Activated CD4-positive, alpha-beta T cell treated with anti-CD3 and anti-CD28 coated beads, Interleukin-2, amount 50 U/mL, for 48 hours (primary cell): ENCODE measurements around the gene LMO2.
"Not testable (repeated sequence)": the region's sequence is repeated elsewhere in the genome, so short reads cannot be mapped to it uniquely, and the experiment has no call there.

Experiments used
- DNase-seq, 2 experiments: peaks; one replicate each; pipeline ENCODE4 v3.0.0-alpha.2; 2020

LMO2 gene

DNA sequence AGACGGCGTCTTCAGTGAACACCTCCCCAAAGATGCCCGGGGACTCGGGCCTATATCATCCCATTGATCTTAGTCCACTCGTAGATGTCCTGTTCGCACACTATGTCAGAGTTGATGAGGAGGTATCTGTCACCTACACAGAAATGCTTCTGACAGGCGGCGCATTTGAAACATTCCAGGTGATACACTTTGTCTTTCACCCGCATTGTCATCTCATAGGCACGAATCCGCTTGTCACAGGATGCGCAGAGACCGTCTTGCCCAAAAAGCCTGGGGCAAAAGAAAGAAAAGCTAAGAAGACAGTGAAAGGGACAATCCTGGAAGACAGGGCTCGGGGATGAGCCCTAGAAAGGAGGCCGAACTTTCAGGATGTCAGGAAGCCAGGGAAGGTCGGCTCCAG, 32.6 kb downstream of the LMO2 start:
- DNase-seq: no peak

DNA sequence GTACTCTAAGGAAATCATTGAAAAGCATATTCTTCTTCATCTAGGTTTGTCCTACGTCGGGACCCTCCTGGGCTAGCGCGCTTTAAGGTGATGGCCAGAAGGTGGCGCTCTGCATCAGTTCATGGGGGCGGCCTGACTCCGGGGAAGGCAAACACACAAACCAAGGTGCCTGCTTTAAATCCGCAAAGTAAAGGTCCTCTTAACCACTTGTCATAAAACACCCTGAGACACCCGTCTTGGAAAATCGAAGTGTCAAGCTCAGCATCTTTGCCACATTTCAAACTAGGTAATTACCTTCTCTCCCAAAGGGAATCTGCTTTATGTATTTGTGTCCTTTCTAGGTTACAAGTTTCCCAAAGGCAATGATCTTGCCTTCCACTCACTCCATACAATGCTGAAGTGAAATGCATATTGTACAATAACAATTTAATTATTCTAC, 33.9 kb downstream of the LMO2 start:
- peak; percentile 78 to 84 for DNase-seq

DNA sequence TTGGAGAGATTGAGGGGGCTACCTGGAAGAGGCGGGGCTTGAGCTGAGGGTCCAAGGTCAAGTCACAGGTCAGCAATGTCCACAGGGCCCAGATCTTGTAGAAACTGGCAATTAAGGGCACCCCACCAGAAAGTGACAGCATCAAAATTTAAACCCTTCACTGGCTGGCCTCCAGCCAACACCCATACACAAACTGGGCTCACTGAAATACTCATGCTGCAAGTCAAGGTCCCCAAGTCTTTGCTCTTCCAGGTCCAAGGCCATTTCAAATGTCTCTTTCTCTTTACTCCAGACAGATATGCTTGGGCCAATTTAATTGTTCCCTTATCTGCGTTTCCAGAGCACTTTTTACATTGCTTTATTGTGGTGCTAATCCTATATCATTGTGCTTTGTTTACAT, 36.4 kb downstream of the LMO2 start:
- DNase-seq: no peak

DNA sequence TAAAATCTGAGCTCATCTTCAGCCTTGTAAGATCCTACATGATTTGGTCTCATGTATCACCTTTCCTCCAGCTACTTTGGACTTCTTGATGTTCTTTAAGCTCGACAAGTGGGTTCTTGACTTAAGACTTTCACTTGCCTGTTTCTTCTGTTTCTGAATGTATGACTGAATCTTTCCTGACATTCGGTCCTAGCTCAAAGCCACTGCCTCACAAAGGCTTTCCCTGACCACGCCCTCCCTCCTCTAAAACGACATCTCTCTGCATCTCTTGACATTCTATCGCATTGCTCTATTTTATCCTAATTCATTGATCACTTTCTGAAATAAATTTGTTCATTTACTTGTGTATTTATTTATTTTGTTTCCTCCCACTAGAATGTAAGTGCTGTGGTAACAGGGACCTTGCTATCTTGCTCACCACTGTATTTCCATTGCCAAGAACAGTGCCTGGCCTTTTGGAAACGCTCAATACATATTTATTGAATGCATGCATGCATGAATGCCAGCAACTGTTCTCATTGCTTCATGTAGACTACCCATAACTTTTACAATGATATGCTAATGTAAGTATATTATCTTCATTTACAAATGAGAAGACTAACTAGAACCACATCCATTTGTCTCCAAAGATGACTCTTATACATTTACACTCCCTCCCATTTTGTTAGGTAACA, 43.0 kb downstream of the LMO2 start:
- DNase-seq: no peak

DNA sequence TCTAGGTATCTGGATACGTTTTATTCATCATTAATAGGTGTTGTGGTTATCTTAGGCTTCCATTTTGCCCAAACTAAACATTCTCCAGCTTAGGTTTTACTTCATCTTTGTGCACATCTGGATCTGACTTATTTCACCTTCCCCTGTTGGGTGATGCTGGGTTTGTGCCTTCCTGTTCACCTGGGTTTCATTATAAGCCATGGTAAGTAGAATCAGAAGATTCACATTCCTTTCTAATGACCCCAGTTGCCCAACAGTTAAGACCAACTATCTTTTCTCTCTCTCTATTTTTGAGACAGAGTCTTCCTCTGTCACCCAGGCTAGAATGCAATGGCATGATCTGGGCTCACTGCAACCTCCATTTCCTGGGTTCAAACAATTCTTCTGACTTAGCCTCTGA, 44.6 kb downstream of the LMO2 start:
- no peak for DNase-seq

DNA sequence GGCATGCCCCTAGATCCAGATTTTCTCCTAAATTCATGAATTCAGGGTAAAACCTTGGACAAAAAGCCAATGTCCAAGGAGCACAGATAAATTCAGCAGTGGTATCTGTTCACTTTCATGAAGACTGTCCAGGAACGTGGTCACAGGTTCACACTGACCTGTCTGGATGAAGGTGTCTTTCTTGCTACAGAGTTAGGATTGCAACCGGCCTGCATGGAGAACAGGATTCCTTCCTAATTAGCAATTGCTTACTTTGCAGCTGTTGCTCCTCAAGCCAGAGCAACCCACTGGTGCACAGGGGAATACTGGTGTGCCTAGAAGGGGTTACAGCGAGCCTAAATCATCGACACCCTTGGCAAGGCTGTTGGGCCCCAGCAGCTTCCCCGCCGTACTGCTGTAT, 47.6 kb downstream of the LMO2 start:
- DNase-seq: no peak

DNA sequence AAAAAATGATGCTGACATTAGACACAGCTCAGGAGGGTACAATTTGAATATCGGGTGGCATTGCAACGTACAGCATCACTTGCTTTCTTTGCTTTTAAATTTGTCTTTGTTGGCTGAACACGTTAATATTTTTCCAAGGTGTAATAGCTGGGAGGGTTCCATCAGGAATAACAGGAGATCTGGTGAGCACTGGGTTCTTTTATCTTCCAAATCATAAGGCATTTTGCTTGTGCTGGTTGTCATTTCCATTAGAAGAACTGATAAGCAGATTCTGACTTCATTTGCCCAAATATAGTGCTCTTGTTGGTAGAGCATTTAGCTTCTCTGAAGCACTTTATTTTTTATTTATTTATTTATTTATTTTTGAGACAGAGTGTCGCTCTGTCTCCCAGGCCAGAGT, 48.9 kb downstream of the LMO2 start:
- no peak for DNase-seq

DNA sequence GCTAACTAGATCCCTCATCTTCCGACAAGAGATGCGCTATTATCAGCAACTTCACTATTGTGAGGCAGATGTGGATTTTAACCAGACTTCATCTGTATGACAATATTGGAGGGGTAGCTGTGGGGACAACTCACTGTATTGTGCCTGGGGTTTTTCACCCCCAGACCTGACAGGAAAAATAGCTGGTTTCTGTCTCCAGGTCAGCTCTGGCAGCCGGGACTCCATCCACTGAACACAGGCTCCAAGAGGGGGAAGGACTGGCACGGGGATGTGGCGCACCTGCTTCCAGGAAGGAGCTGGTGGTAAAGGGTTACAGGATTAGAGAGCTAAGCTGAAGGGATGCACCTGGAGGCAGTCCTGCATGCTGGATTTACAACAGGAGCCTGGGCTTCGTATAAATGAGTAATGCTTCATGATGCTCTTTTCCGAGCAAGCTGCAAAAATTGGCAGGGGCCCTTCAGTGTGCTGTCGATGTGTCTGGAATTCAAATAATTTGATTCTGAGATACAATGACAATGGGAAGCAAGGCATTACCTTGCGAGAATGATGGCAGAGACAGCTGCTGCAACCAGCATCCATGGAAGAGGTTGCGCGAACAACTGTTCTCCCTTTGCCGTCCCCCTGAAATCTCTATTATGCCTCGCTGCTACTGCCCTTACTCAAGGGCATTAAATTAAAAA, 49.5 kb downstream of the LMO2 start:
- DNase-seq: no peak

DNA sequence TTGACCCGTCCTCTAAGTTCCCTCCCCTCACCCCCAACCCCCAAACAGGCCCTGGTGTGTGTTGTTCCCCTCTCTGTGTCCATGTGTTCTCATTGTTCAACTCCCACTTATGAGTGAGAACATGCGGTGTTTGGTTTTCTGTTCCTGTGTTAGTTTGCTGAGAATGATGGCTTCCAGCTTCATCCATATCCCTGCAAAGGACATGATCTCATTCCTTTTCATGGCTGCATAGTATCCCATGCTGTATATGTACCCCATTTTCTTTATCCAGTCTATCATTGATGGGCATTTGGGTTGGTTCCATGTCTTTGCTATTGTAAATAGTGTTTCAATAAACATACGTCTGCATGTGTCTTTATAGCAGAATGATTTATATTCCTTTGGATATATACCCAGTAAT, 53.6 kb downstream of the LMO2 start:
- not testable (repeated sequence) for DNase-seq

DNA sequence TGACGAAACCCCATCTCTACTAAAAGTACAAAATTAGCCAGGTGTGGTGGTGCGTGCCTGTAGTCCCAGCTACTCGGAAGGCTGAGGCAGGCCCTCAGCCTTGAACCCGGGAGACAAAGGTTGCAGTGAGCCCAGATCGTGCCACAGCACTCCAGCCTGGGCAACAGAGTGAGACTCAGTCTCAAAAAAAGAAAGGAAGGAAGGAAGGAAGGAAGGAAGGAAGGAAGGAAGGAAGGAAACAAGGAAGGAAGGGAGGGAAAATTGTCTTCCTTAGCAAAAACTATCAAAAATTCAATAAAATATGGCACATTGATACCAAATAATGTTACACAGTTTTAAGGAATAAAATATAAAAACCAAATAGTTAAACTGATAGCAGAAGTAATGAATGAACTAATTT, 54.5 kb downstream of the LMO2 start:
- not testable (repeated sequence) for DNase-seq

DNA sequence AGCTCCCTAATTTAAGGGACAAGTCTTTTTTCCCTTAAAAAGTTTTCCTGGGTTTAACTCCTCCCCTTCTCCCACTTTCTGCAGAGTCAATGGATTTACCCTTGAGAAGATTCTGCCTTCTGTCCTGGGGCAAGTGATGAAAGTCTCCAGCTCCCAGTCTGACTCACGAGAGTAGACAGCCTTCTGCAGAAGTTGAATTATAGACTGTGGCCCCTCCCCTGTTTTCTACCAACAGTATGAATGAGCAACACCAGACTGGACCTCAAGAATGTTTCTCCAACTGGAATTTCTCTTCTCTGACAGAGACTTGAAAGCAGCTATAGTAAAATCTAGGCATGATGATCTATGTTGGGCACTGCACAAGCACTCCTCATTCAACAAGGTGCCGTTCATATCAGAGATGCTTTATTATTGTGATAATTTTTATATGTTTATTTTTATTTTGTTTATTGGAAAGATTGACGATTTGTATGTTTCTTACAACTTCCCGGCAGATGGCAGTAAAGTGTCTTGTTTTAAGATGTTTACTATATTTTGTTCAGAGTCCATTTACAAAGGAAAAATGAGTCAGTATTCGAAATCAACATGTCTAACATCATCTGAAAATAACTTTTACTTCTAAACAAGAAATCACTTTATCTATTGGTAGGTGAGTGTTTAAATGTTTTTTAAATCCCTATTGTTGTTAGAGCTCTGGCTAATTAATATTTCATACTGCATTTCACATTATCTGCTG, 56.6 kb downstream of the LMO2 start:
- no peak for DNase-seq

DNA sequence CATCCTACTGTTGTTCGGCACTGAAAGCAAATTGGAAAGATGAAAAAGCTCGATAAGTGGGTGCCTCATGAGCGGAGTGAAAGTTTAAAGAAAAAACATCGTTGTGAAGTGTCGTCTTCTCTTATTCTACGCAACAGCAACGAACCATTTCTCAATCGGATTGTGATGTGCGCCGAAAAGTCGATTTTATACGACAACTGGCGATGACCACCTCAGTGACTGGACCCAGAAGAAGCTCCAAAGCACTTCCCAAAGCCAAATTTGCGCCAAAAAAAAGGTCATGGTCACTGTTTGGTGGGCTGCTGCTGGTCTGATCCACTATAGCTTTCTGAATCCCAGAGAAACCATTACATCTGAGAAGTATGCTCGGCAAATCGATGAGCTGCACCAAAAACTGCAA, 59.2 kb downstream of the LMO2 start:
- DNase-seq: no peak

DNA sequence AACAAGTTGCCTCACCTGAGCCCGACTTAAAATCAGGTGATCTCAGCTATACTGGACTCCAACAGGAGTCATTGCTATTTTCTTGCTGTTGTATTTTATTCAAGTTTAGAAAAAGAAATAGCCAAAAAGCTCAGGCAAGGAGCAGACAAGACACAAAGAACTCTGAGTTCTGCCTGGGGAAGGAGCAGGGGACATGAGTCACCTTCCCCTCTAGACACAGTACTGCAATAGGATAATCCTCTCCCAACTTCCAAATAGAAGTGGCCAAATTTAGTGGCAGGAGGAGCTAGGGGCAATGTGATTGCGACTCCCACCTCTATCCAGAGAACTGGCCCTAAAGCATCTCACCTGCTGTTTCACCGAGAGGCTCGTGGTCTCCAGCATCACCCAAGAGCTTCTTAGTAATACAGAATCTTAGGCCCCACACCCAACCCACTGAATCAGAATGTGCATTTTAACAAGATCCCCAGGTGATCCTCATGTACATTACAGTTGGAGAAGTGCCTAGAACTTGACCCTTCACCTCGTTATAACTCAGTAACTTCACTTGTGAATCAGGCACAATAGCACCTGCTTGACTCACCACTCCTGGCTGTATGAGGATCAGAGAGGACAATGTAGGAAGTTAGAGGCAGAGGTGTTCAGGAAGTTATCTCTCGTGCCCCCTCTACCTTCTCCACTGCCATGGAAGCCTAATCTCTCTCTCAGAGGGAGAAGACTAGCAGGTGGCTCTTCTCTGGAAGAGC, 60.8 kb downstream of the LMO2 start:
- no peak for DNase-seq

DNA sequence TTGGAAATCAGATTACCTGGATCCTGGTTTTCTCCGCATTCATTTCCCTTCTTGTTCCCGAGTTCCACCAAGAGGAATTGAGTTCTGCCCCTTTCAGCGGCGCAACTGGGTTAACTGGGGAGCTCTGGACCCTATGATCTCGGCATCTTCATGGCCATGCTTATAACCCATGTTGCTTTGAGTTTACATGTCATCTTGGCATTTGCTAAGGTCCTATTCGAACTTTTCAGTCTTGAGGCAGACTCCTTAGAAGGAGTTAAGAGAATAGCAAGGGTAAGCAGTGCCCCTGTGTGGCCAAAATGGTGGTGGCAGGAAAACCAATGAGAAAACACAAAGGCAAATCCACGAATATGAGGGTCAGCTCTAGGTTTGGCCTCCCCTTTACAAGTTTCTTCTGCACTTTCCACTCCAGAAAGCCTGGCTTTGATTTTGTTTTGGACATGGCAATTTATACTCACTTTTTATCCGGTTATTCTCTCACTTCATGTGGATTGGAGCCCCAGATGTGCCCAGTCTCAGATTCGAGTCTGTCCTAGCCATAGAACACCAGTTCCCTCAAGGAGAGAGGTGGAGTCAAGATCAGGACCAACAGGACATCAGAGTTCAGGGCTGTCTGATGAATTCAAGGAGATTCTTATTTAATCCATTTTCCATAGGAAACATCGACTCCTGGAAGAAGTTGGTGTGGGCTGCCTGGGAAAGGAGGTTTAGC, 62.3 kb downstream of the LMO2 start:
- peak; percentile 64 to 72 for DNase-seq

DNA sequence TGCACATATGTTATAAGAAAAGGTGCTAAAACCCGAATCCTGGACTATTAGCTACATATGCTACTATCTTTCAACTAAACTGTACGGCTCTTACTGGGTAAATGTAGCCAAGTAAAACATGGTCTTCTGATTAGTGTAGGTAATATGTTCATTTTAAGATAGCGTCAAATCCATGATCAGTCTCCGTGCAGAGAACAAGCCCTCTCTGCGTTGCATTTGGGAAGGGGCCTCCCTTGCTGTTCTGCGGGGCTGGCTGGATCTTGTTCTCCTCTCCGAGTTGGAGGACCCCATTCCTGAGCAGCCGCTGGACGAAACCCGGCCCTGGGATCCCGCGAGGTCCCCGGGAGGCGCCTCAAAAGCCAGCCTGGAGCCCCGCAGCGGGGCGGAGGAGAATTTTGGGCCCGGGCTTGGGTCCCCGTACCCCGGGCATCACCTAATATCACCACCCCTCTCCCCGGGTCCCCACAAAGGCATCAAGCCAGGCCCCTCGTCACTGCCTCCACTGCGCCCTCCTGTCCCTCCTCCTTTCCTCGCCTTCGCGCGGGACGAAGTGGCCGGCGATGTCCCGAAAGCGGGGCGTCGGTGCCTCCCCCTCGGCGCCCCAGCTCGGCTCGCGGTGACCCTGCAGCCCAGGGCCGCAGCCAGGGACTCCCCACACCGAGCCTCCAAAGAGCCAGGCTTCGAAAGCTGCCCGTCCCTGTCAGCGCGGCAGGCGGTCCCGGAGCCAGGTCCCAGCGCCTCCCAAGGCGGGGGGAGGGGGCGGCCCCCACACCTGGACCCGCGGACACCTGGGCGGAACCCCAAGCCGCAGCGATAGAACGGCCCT, 63.1 kb downstream of the LMO2 start:
- DNase-seq: no peak

DNA sequence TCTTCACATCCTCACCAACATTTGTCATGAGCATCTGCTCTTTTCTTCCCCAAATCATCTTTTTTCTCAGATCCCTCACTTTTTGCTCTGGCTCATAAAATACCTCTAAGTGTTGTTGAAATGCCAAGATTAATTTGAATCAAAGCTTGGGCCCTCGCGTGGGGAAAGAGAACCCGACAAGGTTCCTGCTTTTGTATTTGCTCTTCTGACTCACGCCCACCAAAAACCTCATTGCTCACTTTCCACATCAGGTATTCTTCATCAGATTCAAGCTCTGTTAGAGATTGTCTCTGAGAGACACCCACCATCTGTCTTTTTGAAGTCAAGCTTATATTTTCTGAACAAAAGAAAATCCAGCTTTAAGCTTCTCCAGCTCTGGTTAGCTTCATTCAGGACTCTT, 64.7 kb downstream of the LMO2 start:
- no peak for DNase-seq

DNA sequence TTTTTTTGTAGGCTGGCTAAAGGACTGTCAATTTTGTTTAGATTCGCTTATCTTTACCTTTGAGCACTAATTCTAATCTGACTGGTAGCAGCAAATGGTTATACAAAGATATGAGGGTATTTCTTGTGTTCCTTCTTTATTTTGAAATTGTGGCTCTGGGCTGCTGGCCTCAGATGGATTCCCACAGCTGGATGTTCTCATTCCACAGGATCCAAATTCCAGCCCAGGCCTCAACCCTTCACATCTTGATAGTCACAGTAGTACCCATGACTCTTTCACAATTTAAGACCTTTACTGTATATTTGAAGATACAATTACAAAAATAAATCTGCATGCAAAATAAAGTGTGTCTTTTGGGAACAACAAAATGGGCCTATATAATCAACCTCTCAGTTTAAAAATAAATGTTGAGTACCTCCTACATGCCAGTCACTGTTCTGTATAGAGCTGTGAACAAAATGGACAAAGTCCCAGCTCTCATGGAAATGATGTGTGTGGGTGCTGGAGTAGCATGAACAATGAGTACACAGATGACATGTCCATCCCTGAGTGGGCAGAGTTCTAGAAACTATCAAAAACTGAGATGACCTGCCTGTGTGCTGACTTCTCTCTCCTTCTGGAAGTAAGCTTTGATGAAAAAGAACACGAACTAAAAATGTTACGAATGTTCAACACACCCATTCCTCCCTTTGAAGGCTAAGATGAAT, 65.9 kb downstream of the LMO2 start:
- no peak for DNase-seq

DNA sequence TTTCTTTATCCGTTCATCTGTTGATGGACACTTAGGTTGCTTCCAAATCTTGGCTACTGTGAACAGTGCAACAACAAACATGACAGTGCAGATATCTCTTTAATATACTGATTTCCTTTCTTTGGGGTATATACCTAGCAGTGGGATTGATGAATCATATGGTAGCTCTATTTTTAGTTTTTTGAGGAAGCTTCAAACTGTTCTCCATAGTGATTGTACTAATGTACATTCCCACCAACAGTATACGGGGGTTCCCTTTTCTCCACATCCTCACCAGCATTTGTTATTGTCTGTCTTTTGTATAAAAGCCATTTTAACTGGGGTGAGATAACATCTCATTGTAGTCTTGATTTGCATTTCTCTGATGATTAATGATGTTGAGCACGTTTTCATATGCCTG, 68.9 kb downstream of the LMO2 start:
- not testable (repeated sequence) for DNase-seq

DNA sequence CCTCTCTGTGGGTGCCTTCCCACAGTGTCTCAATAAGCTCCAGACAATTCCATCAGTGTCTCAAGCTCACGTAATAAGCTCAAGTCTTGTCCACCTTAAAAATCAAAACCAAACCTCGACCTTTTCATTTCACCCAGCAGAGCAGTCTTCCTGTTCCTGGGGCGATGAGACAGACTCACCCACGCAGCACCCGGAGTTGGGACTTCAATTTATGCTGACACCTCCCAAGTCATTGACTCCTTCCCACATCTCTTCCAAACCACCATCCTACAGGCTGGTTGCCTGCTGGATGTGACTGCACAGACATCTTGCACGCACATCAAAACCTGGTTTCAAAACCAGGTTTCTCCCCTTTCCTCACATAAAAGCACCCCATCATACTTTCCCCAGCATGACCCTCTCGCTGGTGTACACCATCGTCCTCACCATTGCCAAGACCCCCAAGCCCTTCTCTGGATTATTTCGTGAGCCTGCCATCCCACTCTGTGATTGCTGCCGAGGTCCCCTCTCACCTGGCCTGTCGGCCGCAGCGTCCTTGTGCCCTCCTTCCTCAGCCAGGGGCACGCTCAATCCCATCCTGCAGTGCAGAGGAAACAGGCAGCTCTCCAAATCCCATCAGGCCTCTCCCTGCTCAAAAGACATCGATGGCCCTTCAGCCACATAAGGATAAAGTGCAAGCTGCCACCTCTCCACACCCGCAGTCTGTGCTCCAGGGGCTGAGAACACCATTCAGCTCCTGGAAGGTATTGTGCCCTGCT, 72.4 kb downstream of the LMO2 start:
- DNase-seq: no peak
